Thyroid gland (tissue), 4 donors: ENCODE measurements around the gene PHACTR3.

Experiments used
- CTCF ChIP-seq, 6 experiments: fragments of 200-600 bp in 3 of 6; fragments of 450-650 bp in 3 of 6; sonication (generic) in 3 of 6; IDR thresholded peaks; one replicate each; pipeline ENCODE4 v1.5.1; 2016 to 2019; ENCODE audit warnings: antibody characterized with exemption in 6 of 6, mild to moderate bottlenecking in 2 of 6, inconsistent platforms in 1 of 6, moderate library complexity in 1 of 6
- POLR2A ChIP-seq, 2 donors: fragments of 450-650 bp; IDR thresholded peaks; one replicate each; pipeline ENCODE4 v1.6.1; 2017; ENCODE audit warnings: antibody characterized with exemption in 2 of 2, mild to moderate bottlenecking in 2 of 2, moderate library complexity in 1 of 2

GRCh38 chr20:59603781-59604541 is at the start of gene PHACTR3:
- TF ChIP-seq CTCF (IDR thresholded peaks at IDR 0.05) (no peak), POLR2A (IDR thresholded peaks at IDR 0.05) (no peak)
